ENCODE results near the gene LRRC17. TPM values are rescaled to one million over a fixed set of nuclear protein-coding genes. Genes with fewer than 3 reads are reported as not detected.

Gene LRRC17
- total RNA-seq, 1 experiment from 2014 or later = not detected

- Histone ChIP-seq H3K27ac (ENCODE audit: low read length) (no peak overlapping the region), H3K9me3 (ENCODE audit: low read length) (no peaks in the 10 kb centered on the region), H4K20me1 (ENCODE audit: insufficient read depth, low read depth, low read length) (no peaks in the 10 kb centered on the region), H3K9ac (ENCODE audit: low read length) (no peak overlapping the region), H3K36me3 (ENCODE audit: insufficient read depth, low read length) (no peaks in the 10 kb centered on the region), H3K9me2 (replicated peaks; ENCODE audit: insufficient read depth, low read length) (no peaks in the 10 kb centered on the region), H3K4me3 (ENCODE audit: low read length) (no peak overlapping the region), H3K27me3 (ENCODE audit: low read length) (no peaks in the 10 kb centered on the region; the same call in 1 of the 2 replicates), H3K79me2 (ENCODE audit: low read length) (no peaks in the 10 kb centered on the region), H2AFZ (ENCODE audit: low read length) (no peak overlapping the region), H3K4me1 (ENCODE audit: low read length) (no peaks in the 10 kb centered on the region), H3K4me2 (ENCODE audit: low read depth, low read length, poor library complexity, severe bottlenecking) (no peak overlapping the region)
- DNase-seq = peak; percentile 30
These were observed 37.0 kb upstream of the LRRC17 start for GRCh38 chr7:102875700-102876295.

GRCh38 chr7:102883098-102883860 is 29.5 kb upstream of the LRRC17 start:
- Histone ChIP-seq H2AFZ (ENCODE audit: low read length) (no peak overlapping the region), H3K9me3 (ENCODE audit: low read length) (no peaks in the 10 kb centered on the region), H3K36me3 (ENCODE audit: insufficient read depth, low read length) (no peaks in the 10 kb centered on the region), H3K4me1 (ENCODE audit: low read length) (no peaks in the 10 kb centered on the region), H4K20me1 (ENCODE audit: insufficient read depth, low read depth, low read length) (no peaks in the 10 kb centered on the region), H3K9ac (ENCODE audit: low read length) (no peak overlapping the region), H3K4me2 (ENCODE audit: low read depth, low read length, poor library complexity, severe bottlenecking) (no peak overlapping the region), H3K79me2 (ENCODE audit: low read length) (no peaks in the 10 kb centered on the region), H3K9me2 (replicated peaks; ENCODE audit: insufficient read depth, low read length) (no peaks in the 10 kb centered on the region), H3K4me3 (ENCODE audit: low read length) (no peak overlapping the region), H3K27ac (ENCODE audit: low read length) (no peak overlapping the region), H3K27me3 (ENCODE audit: low read length) (no peaks in the 10 kb centered on the region)
- no peak for DNase-seq

- no peaks in the 10 kb centered on the region for H4K20me1 ChIP-seq (ENCODE audit: insufficient read depth, low read depth, low read length)
- H3K4me3 ChIP-seq (ENCODE audit: low read length) = no peak overlapping the region
- H3K9me2 ChIP-seq (replicated peaks; ENCODE audit: insufficient read depth, low read length) = no peaks in the 10 kb centered on the region
- H3K4me1 ChIP-seq (ENCODE audit: low read length) = no peaks in the 10 kb centered on the region
- H3K36me3 ChIP-seq (ENCODE audit: insufficient read depth, low read length) = no peaks in the 10 kb centered on the region
- H3K79me2 ChIP-seq (ENCODE audit: low read length) = no peaks in the 10 kb centered on the region
- no peak overlapping the region for H2AFZ ChIP-seq (ENCODE audit: low read length)
- H3K9ac ChIP-seq (ENCODE audit: low read length) = no peak overlapping the region
- H3K27ac ChIP-seq (ENCODE audit: low read length) = no peak overlapping the region
- no peaks in the 10 kb centered on the region for H3K9me3 ChIP-seq (ENCODE audit: low read length)
- H3K27me3 ChIP-seq (ENCODE audit: low read length) = no peaks in the 10 kb centered on the region
- no peak overlapping the region for H3K4me2 ChIP-seq (ENCODE audit: low read depth, low read length, poor library complexity, severe bottlenecking)
- no peak for DNase-seq
These were observed 24.1 kb upstream of the LRRC17 start for GRCh38 chr7:102888561-102889233.

GRCh38 chr7:102889851-102890250 is 22.9 kb upstream of the LRRC17 start:
- no peak for DNase-seq
- Histone ChIP-seq H3K27ac (ENCODE audit: low read length) (no peak overlapping the region), H2AFZ (ENCODE audit: low read length) (no peak overlapping the region), H4K20me1 (ENCODE audit: insufficient read depth, low read depth, low read length) (no peaks in the 10 kb centered on the region), H3K27me3 (ENCODE audit: low read length) (no peaks in the 10 kb centered on the region), H3K4me1 (ENCODE audit: low read length) (no peaks in the 10 kb centered on the region), H3K4me3 (ENCODE audit: low read length) (no peak overlapping the region), H3K4me2 (ENCODE audit: low read depth, low read length, poor library complexity, severe bottlenecking) (no peak overlapping the region), H3K9me2 (replicated peaks; ENCODE audit: insufficient read depth, low read length) (no peaks in the 10 kb centered on the region), H3K79me2 (ENCODE audit: low read length) (no peaks in the 10 kb centered on the region), H3K9ac (ENCODE audit: low read length) (no peak overlapping the region), H3K36me3 (ENCODE audit: insufficient read depth, low read length) (no peaks in the 10 kb centered on the region), H3K9me3 (ENCODE audit: low read length) (no peaks in the 10 kb centered on the region)

- H3K36me3 ChIP-seq (ENCODE audit: insufficient read depth, low read length) = no peaks in the 10 kb centered on the region
- H3K9me2 ChIP-seq (replicated peaks; ENCODE audit: insufficient read depth, low read length) = no peaks in the 10 kb centered on the region
- no peak overlapping the region for H3K27ac ChIP-seq (ENCODE audit: low read length)
- no peak for DNase-seq
- H3K9ac ChIP-seq (ENCODE audit: low read length) = no peak overlapping the region
- no peak overlapping the region for H3K4me3 ChIP-seq (ENCODE audit: low read length)
- H3K4me2 ChIP-seq (ENCODE audit: low read depth, low read length, poor library complexity, severe bottlenecking) = no peak overlapping the region
- no peaks in the 10 kb centered on the region for H3K4me1 ChIP-seq (ENCODE audit: low read length)
- no peaks in the 10 kb centered on the region for H3K27me3 ChIP-seq (ENCODE audit: low read length)
- no peaks in the 10 kb centered on the region for H3K79me2 ChIP-seq (ENCODE audit: low read length)
- H3K9me3 ChIP-seq (ENCODE audit: low read length) = no peaks in the 10 kb centered on the region
- H2AFZ ChIP-seq (ENCODE audit: low read length) = no peak overlapping the region
- H4K20me1 ChIP-seq (ENCODE audit: insufficient read depth, low read depth, low read length) = no peaks in the 10 kb centered on the region
These were observed 22.4 kb upstream of the LRRC17 start for GRCh38 chr7:102890292-102890970.

- no peaks in the 10 kb centered on the region for H3K9me2 ChIP-seq (replicated peaks; ENCODE audit: insufficient read depth, low read length)
- H3K4me2 ChIP-seq (ENCODE audit: low read depth, low read length, poor library complexity, severe bottlenecking) = no peak overlapping the region
- H3K36me3 ChIP-seq (ENCODE audit: insufficient read depth, low read length) = no peaks in the 10 kb centered on the region
- H3K4me1 ChIP-seq (ENCODE audit: low read length) = no peaks in the 10 kb centered on the region
- no peak overlapping the region for H2AFZ ChIP-seq (ENCODE audit: low read length)
- no peak overlapping the region for H3K9ac ChIP-seq (ENCODE audit: low read length)
- H3K27ac ChIP-seq (ENCODE audit: low read length) = no peak overlapping the region
- H3K27me3 ChIP-seq (ENCODE audit: low read length) = no peaks in the 10 kb centered on the region
- no peaks in the 10 kb centered on the region for H4K20me1 ChIP-seq (ENCODE audit: insufficient read depth, low read depth, low read length)
- DNase-seq = no peak
- no peaks in the 10 kb centered on the region for H3K9me3 ChIP-seq (ENCODE audit: low read length)
- no peaks in the 10 kb centered on the region for H3K79me2 ChIP-seq (ENCODE audit: low read length)
- H3K4me3 ChIP-seq (ENCODE audit: low read length) = no peak overlapping the region
These were observed 21.7 kb upstream of the LRRC17 start for GRCh38 chr7:102890971-102891692.

GRCh38 chr7:102891693-102892261 is 21.0 kb upstream of the LRRC17 start:
- Histone ChIP-seq H3K9ac (ENCODE audit: low read length) (no peak overlapping the region), H3K4me2 (ENCODE audit: low read depth, low read length, poor library complexity, severe bottlenecking) (no peak overlapping the region), H3K27me3 (ENCODE audit: low read length) (no peaks in the 10 kb centered on the region)

More at GRCh38 chr7:102891693-102892261, 21.0 kb upstream of the LRRC17 start:
- Histone ChIP-seq H3K27ac (ENCODE audit: low read length) (no peak overlapping the region), H3K9me3 (ENCODE audit: low read length) (no peaks in the 10 kb centered on the region), H4K20me1 (ENCODE audit: insufficient read depth, low read depth, low read length) (no peaks in the 10 kb centered on the region), H3K79me2 (ENCODE audit: low read length) (no peaks in the 10 kb centered on the region), H3K4me1 (ENCODE audit: low read length) (no peaks in the 10 kb centered on the region), H3K9me2 (replicated peaks; ENCODE audit: insufficient read depth, low read length) (no peaks in the 10 kb centered on the region), H2AFZ (ENCODE audit: low read length) (no peak overlapping the region), H3K36me3 (ENCODE audit: insufficient read depth, low read length) (no peaks in the 10 kb centered on the region), H3K4me3 (ENCODE audit: low read length) (no peak overlapping the region)
- DNase-seq = no peak

Data from Karpas-422 (cell line).